Activated T-cell treated with anti-CD3 and anti-CD28 coated beads, Interleukin-2, amount 50 U/mL, for 24 hours (primary cell): ENCODE results near the gene MRPL39.

Experiments
- DNase-seq: peaks from one replicate; pipeline ENCODE4 v3.0.0-alpha.2; 2020
- H3K27ac Mint-ChIP-seq: 2 replicates; pipeline ENCODE4 v1.8.0; 2020; ENCODE audit warnings: mild to moderate bottlenecking, mixed read lengths
- H3K27me3 Mint-ChIP-seq: 2 replicates; pipeline ENCODE4 v1.8.0; 2020; ENCODE audit warnings: mixed read lengths
- H3K36me3 Mint-ChIP-seq: 2 replicates; pipeline ENCODE4 v1.8.0; 2020; ENCODE audit warnings: low read depth, mixed read lengths
- H3K4me1 Mint-ChIP-seq: 2 replicates; pipeline ENCODE4 v1.8.0; 2020; ENCODE audit warnings: low read depth, mixed read lengths
- H3K4me3 Mint-ChIP-seq: 2 replicates; pipeline ENCODE4 v1.8.0; 2020; ENCODE audit warnings: mild to moderate bottlenecking, moderate library complexity, mixed read lengths
- H3K9me3 Mint-ChIP-seq: 2 replicates; pipeline ENCODE4 v1.8.0; 2020; ENCODE audit warnings: mixed read lengths

MRPL39 gene

GRCh38 chr21:25582888-25583287 is 24.4 kb downstream of the MRPL39 start:
- Mint-ChIP-seq H3K36me3 (peaks cover 78% of the 10 kb centered on the region), H3K9me3 (no peaks in the 10 kb centered on the region), H3K27me3 (no peaks in the 10 kb centered on the region), H3K27ac (peak overlapping the region; percentile 85), H3K4me3 (peak overlapping the region; percentile 37), H3K4me1 (peaks cover 52% of the 10 kb centered on the region)
- peak; percentile 45 for DNase-seq

DNA sequence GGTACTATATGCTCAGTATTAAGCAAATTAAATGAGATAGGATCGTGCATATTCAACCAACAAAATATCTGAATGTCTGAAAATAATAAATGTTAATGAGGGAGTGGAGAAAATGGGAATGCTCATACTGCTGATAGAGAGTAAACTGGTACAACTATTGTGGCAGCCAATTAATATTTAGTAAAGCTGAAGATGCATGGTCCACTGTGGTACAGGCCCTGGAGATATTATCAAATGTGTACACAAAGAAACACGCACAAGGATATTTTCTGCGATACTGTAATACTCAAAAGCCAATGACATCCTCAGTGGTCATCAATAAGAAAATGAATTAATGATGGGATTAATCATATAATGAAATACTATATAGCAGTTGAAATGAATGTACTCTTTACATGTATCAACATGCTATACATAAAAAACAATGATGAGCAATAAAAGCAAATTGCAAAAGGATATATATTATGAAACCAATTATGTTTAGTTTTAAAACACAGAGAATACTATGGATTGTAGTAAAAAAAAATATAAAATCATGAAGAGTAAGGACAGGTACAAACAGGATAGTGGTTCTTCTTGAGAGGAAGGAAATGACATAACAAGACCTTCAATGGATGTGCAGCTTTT is 25.0 kb downstream of the MRPL39 start:
- DNase-seq = no peak
- Mint-ChIP-seq H3K27me3 (no peaks in the 10 kb centered on the region), H3K9me3 (no peaks in the 10 kb centered on the region), H3K27ac (peak overlapping the region; percentile 85), H3K4me3 (no peak overlapping the region), H3K36me3 (peaks cover 78% of the 10 kb centered on the region), H3K4me1 (peaks cover 59% of the 10 kb centered on the region)

GRCh38 chr21:25581582-25581981 is 25.7 kb downstream of the MRPL39 start:
- no peaks in the 10 kb centered on the region for H3K27me3 Mint-ChIP-seq
- no peaks in the 10 kb centered on the region for H3K9me3 Mint-ChIP-seq
- no peak overlapping the region for H3K4me3 Mint-ChIP-seq
- DNase-seq = peak; percentile 40
- H3K36me3 Mint-ChIP-seq = peaks cover 79% of the 10 kb centered on the region
- peaks cover 64% of the 10 kb centered on the region for H3K4me1 Mint-ChIP-seq
- no peak overlapping the region for H3K27ac Mint-ChIP-seq

DNA sequence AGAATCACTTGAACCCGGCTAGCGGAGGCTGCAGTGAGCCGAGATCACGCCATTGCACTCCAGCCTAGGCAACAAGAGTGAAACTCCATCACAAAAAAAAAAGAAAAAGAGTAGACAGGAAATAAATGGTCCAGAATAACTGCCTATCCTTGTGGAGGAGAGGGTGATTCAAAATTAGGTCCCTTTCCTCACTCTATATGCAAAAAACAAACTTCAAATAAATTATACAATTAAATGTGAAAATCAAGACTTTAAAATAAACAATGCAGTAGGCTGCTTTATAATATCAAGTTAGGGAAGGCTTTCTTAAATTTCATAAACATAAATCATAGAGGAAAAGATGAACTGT is 26.4 kb downstream of the MRPL39 start:
- no peak for DNase-seq
- peaks cover 79% of the 10 kb centered on the region for H3K36me3 Mint-ChIP-seq
- H3K9me3 Mint-ChIP-seq = no peaks in the 10 kb centered on the region
- peaks cover 65% of the 10 kb centered on the region for H3K4me1 Mint-ChIP-seq
- peak overlapping the region; percentile 95 for H3K27ac Mint-ChIP-seq
- no peaks in the 10 kb centered on the region for H3K27me3 Mint-ChIP-seq
- H3K4me3 Mint-ChIP-seq = peak overlapping the region; percentile 51

GRCh38 chr21:25579226-25580013 is 27.9 kb downstream of the MRPL39 start:
- Mint-ChIP-seq H3K4me3 (no peak overlapping the region), H3K27me3 (no peaks in the 10 kb centered on the region), H3K27ac (peak overlapping the region; percentile 95), H3K36me3 (peaks cover 80% of the 10 kb centered on the region), H3K9me3 (no peaks in the 10 kb centered on the region), H3K4me1 (peaks cover 66% of the 10 kb centered on the region)
- DNase-seq = no peak

DNA sequence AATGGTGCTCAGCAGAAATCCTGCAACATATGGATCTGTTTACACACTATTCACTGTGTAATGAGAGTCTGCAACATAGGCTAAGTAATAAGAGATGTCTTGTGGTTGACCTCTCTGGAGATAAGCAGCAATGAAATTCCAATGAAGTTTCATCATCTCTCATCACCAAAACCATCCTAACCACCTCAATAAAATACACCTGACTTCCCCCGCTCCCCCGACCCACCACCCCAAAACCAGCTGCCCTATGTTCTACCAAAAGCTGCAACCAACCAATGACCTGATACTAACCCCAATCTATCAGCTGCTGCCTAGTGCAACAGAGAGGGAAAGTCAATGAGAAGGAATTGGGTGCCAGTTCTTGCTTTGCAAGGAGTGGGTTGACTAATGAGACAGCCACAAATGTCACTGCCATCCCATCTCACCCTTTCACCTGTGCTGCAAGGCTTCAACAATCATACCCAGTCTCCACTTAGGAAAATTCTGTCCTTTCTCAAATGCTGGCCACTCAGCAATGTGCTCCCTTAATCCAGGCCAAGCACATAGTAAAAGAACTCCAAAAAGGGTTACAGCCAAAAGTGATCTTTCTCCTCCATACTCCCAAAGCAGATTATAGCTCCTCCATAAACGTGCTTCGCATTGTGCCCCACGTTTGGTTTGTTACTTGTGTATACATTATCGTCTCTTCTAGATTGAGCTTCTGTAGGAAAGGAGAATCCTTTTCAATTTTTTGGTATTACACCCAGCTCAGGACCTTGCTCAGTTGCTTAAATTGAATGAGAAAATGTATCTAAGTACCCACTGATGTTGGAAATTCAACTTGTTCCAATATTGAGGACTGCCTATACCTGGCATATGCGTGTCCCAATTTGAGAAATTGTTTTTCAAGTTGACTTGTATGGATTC is 29.0 kb downstream of the MRPL39 start:
- no peaks in the 10 kb centered on the region for H3K9me3 Mint-ChIP-seq
- H3K4me3 Mint-ChIP-seq = peak overlapping the region; percentile 79
- peak overlapping the region; percentile 99 for H3K27ac Mint-ChIP-seq
- peaks cover 80% of the 10 kb centered on the region for H3K36me3 Mint-ChIP-seq
- H3K27me3 Mint-ChIP-seq = no peaks in the 10 kb centered on the region
- DNase-seq = peak; percentile 80
- peaks cover 68% of the 10 kb centered on the region for H3K4me1 Mint-ChIP-seq

- peak overlapping the region; percentile 99 for H3K27ac Mint-ChIP-seq
- H3K4me1 Mint-ChIP-seq = peaks cover 68% of the 10 kb centered on the region
- no peak for DNase-seq
- H3K9me3 Mint-ChIP-seq = no peaks in the 10 kb centered on the region
- peak overlapping the region; percentile 79 for H3K4me3 Mint-ChIP-seq
- H3K36me3 Mint-ChIP-seq = peaks cover 80% of the 10 kb centered on the region
- no peaks in the 10 kb centered on the region for H3K27me3 Mint-ChIP-seq
These were observed 29.7 kb downstream of the MRPL39 start for GRCh38 chr21:25577424-25578055.

GRCh38 chr21:25573409-25574206 is 33.7 kb downstream of the MRPL39 start:
- peak overlapping the region; percentile 99 for H3K27ac Mint-ChIP-seq
- no peaks in the 10 kb centered on the region for H3K9me3 Mint-ChIP-seq
- H3K4me3 Mint-ChIP-seq = peak overlapping the region; percentile 79
- peaks cover 84% of the 10 kb centered on the region for H3K4me1 Mint-ChIP-seq
- peak; percentile 65 for DNase-seq
- H3K27me3 Mint-ChIP-seq = no peaks in the 10 kb centered on the region
- peaks cover 95% of the 10 kb centered on the region for H3K36me3 Mint-ChIP-seq

DNA sequence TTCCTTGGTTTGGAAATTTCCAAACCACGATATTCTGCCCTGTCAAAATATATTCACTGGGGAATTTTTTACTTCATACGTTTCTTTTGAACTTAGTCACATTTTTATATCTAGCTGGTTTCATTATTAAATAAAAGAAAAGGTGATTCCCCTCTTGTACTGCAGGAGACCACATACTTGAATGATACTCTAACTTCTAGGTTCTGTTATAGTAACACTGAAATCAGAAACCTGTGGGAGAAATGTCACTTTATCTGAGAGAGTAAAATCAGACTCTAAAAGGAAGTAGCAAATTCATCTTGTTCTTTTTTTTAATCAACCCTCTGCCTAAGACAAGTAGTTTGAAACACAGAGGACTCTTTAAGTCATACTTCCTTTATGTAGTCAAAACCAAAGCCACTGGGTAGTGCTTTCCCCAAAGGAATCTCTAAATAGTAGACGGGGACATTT is 34.4 kb downstream of the MRPL39 start:
- no peak for DNase-seq
- peaks cover 81% of the 10 kb centered on the region for H3K4me1 Mint-ChIP-seq
- peak overlapping the region; percentile 79 for H3K4me3 Mint-ChIP-seq
- H3K9me3 Mint-ChIP-seq = no peaks in the 10 kb centered on the region
- no peaks in the 10 kb centered on the region for H3K27me3 Mint-ChIP-seq
- peak overlapping the region; percentile 99 for H3K27ac Mint-ChIP-seq
- peaks cover 99% of the 10 kb centered on the region for H3K36me3 Mint-ChIP-seq

GRCh38 chr21:25571726-25572121 is 35.6 kb downstream of the MRPL39 start:
- Mint-ChIP-seq H3K4me3 (peak overlapping the region; percentile 95), H3K9me3 (no peaks in the 10 kb centered on the region), H3K27me3 (no peaks in the 10 kb centered on the region), H3K36me3 (peaks cover 99% of the 10 kb centered on the region), H3K4me1 (peaks cover 79% of the 10 kb centered on the region), H3K27ac (peak overlapping the region; percentile 99)
- peak; percentile 42 for DNase-seq

DNA sequence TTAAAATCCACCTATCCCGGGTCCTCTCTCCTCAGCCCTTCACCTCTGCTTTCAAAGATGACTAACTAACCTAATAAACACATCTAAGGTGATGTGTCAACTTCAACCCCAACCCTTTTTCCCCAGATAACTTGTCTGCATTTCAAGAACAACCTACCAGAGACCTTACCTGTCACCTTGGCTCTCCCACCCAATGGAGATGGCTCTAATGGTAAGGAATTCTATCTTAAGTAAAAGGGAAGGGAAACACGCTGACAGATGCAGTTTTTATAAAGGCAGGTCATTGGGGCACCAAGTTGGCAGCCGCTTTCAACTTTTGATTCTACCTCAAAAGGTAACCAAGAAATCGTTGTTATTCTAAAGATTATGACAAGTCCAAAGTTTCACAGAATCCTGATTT is 37.6 kb downstream of the MRPL39 start:
- Mint-ChIP-seq H3K36me3 (peaks cover 99% of the 10 kb centered on the region), H3K4me1 (peaks cover 62% of the 10 kb centered on the region)
- peak; percentile 47 for DNase-seq

GRCh38 chr21:25569084-25569483 is 38.2 kb downstream of the MRPL39 start:
- H3K27ac Mint-ChIP-seq = peak overlapping the region; percentile 98
- no peak for DNase-seq

More for the DNA sequence above, 37.6 kb downstream of the MRPL39 start:
- H3K4me3 Mint-ChIP-seq = peak overlapping the region; percentile 95
- no peaks in the 10 kb centered on the region for H3K9me3 Mint-ChIP-seq
- peak overlapping the region; percentile 98 for H3K27ac Mint-ChIP-seq
- no peaks in the 10 kb centered on the region for H3K27me3 Mint-ChIP-seq

GRCh38 chr21:25568246-25568645 is 39.0 kb downstream of the MRPL39 start:
- Mint-ChIP-seq H3K4me1 (peaks cover 48% of the 10 kb centered on the region), H3K27me3 (no peaks in the 10 kb centered on the region), H3K27ac (peak overlapping the region; percentile 98), H3K36me3 (peaks cover 99% of the 10 kb centered on the region), H3K4me3 (peak overlapping the region; percentile 95), H3K9me3 (no peaks in the 10 kb centered on the region)
- peak; percentile 61 for DNase-seq

More at GRCh38 chr21:25569084-25569483, 38.2 kb downstream of the MRPL39 start:
- Mint-ChIP-seq H3K27me3 (no peaks in the 10 kb centered on the region), H3K36me3 (peaks cover 99% of the 10 kb centered on the region), H3K4me1 (peaks cover 56% of the 10 kb centered on the region), H3K9me3 (no peaks in the 10 kb centered on the region), H3K4me3 (peak overlapping the region; percentile 95)
